Naive thymus-derived CD4-positive, alpha-beta T cell (primary cell): ENCODE results near the gene SH3BP5. TPM values are rescaled to one million over a fixed set of nuclear protein-coding genes. Genes with fewer than 3 reads are reported as not detected.

Experiments
- ATAC-seq: fragments of 150-1000 bp; cut with Tn5 transposase; 2 replicates; pipeline ENCODE4 v1.10.0; 2021; ENCODE audit warnings: mild to moderate bottlenecking, moderate library complexity
- CTCF ChIA-PET: fragments of 350-600 bp; sonication (Branson Sonifier 250); formaldehyde crosslinking; loops from one replicate; lab custom pipeline; 2021; ENCODE audit warnings: antibody characterized with exemption; lab: Charles Lee
- POLR2A ChIA-PET: fragments of 350-600 bp; sonication (Branson Sonifier 250); formaldehyde crosslinking; loops from one replicate; lab custom pipeline; 2021; ENCODE audit warnings: antibody characterized with exemption, inconsistent platforms; lab: Charles Lee
- DNase-seq, 9 donors: peaks; one replicate each; pipeline versions ENCODE4 v3.0.0 to v3.0.0-alpha.2; 2020 to 2022; ENCODE audit warnings: mixed read lengths in 1 of 9
- H3K27ac ChIP-seq: one replicate; pipeline ENCODE4 v1.7.0; 2013; ENCODE audit warnings: mild to moderate bottlenecking, low read depth, low read length, moderate library complexity
- H3K27me3 ChIP-seq, 2 donors: one replicate each; pipeline ENCODE4 v1.7.0; 2013; ENCODE audit warnings: low read length in 2 of 2, mild to moderate bottlenecking in 2 of 2, moderate library complexity in 2 of 2; ENCODE audit not compliant: control insufficient read depth in 2 of 2, insufficient read depth in 2 of 2
- H3K36me3 ChIP-seq, 3 experiments: 1 replicate in 2 of 3; 2 replicates in 1 of 3; pipeline ENCODE4 v1.7.0; 2013; ENCODE audit warnings: low read length in 3 of 3, mild to moderate bottlenecking in 3 of 3, moderate library complexity in 1 of 3; ENCODE audit not compliant: insufficient read depth in 3 of 3, control insufficient read depth in 2 of 3
- H3K4me1 ChIP-seq, 2 donors: one replicate each; pipeline ENCODE4 v1.7.0; 2013; ENCODE audit warnings: low read length in 2 of 2, mild to moderate bottlenecking in 2 of 2, moderate library complexity in 1 of 2; ENCODE audit not compliant: control insufficient read depth in 2 of 2, insufficient read depth in 2 of 2
- H3K4me3 ChIP-seq: 2 replicates; pipeline ENCODE4 v1.7.0; 2013; ENCODE audit warnings: mild to moderate bottlenecking, low read length
- H3K9me3 ChIP-seq, 3 experiments: 1 replicate in 2 of 3; 2 replicates in 1 of 3; pipeline ENCODE4 v1.7.0; 2013; ENCODE audit warnings: low read length in 3 of 3; ENCODE audit not compliant: control insufficient read depth in 2 of 3
- H3K27ac Mint-ChIP-seq, 9 donors: one replicate each; pipeline ENCODE4 v1.8.0; 2020 to 2022; ENCODE audit warnings: mixed read lengths in 9 of 9, mild to moderate bottlenecking in 8 of 9, moderate library complexity in 5 of 9, inconsistent platforms in 2 of 9
- H3K27me3 Mint-ChIP-seq, 5 donors: one replicate each; pipeline ENCODE4 v1.8.0; 2021 to 2022; ENCODE audit warnings: mixed read lengths in 5 of 5, mild to moderate bottlenecking in 1 of 5
- H3K36me3 Mint-ChIP-seq, 5 donors: one replicate each; pipeline ENCODE4 v1.8.0; 2020 to 2022; ENCODE audit warnings: mixed read lengths in 5 of 5, mild to moderate bottlenecking in 3 of 5, inconsistent platforms in 1 of 5
- H3K4me1 Mint-ChIP-seq, 7 donors: one replicate each; pipeline ENCODE4 v1.8.0; 2020 to 2022; ENCODE audit warnings: mixed read lengths in 7 of 7, mild to moderate bottlenecking in 3 of 7, inconsistent platforms in 1 of 7
- H3K4me3 Mint-ChIP-seq, 10 donors: one replicate each; pipeline ENCODE4 v1.8.0; 2020 to 2022; ENCODE audit warnings: mild to moderate bottlenecking in 10 of 10, mixed read lengths in 10 of 10, moderate library complexity in 6 of 10, inconsistent platforms in 2 of 10
- H3K9me3 Mint-ChIP-seq, 11 donors: one replicate each; pipeline ENCODE4 v1.8.0; 2020 to 2022; ENCODE audit warnings: mixed read lengths in 11 of 11, mild to moderate bottlenecking in 4 of 11, inconsistent platforms in 1 of 11, moderate library complexity in 1 of 11
- intact Hi-C, 2 donors: fragments of 100-400 bp; cut with micrococcal nuclease; formaldehyde crosslinking; loops; one replicate each; pipeline ENCODE4 v1.15.1; 2023
- polyA plus RNA-seq, 2 donors: library from polyadenylated mRNA; unstranded; fragments of 300-500 nt; fragmentation: Illumina TruSeq; gene quantifications; one replicate each; pipeline ENCODE4 v1.2.3, GENCODE V29; 2021
- total RNA-seq, 6 experiments: library from RNA in 5 of 6; stranded (reverse) in 5 of 6; gene quantifications; 1 replicate in 5 of 6; 2 replicates in 1 of 6; pipeline ENCODE4 v1.2.3 and lab custom pipeline; 2021 to 2026

Gene SH3BP5
- total and polyA plus RNA-seq, 7 experiments from 2014 or later, result 18.5 to 64.7 (median 39.5) TPM

GRCh38 chr3:15276028-15276724, 56.2 kb downstream of the SH3BP5 start:
- H3K4me1 Mint-ChIP-seq, result peaks cover 65 to 97% (median 90%) of the 10 kb centered on the region in 7 donors
- DNase-seq (no peak), ATAC-seq (no peak)
- Histone ChIP-seq H3K27me3 (no peaks in the 10 kb centered on the region), H3K36me3 (no peaks in the 10 kb centered on the region), H3K4me3 (no peak overlapping the region), H3K27ac (no peak overlapping the region), H3K9me3 (no peaks in the 10 kb centered on the region), H3K4me1 (peaks cover 47 to 61% of the 10 kb centered on the region in 2 donors)
- no peaks in the 10 kb centered on the region for H3K9me3 Mint-ChIP-seq
- H3K36me3 Mint-ChIP-seq, result peaks cover 0 to 26% (median 5%) of the 10 kb centered on the region in 5 donors
- ChIA-PET CTCF (interaction anchor here (0.8 to 1.7 kb wide), 4 partner anchors 11 to 57 kb away, joined by 3 to 7 read pairs (median 4); no protein-coding TSS in a partner anchor), POLR2A (interaction anchor here (0.6 to 2.3 kb wide), 8 partner anchors 9 to 57 kb away, joined by 3 to 10 read pairs (median 4); partner anchors contain the start of gene SH3BP5)
- H3K27ac Mint-ChIP-seq, result peak overlapping the region in 4 of 9 donors; percentile 21 to 93 (median 60)
- peak overlapping the region in 2 of 10 donors; percentile 17 to 21 for H3K4me3 Mint-ChIP-seq
- intact Hi-C loops, result no loop called here
- peaks cover 0 to 3% (median 0%) of the 10 kb centered on the region in 5 donors for H3K27me3 Mint-ChIP-seq

GRCh38 chr3:15273227-15273626, 59.2 kb downstream of the SH3BP5 start:
- H3K4me1 Mint-ChIP-seq, result peaks cover 57 to 92% (median 83%) of the 10 kb centered on the region in 7 donors
- no peak for DNase-seq
- Histone ChIP-seq H3K27ac (peak overlapping the region; percentile 77), H3K4me3 (no peak overlapping the region), H3K4me1 (peaks cover 71 to 72% of the 10 kb centered on the region in 2 donors), H3K36me3 (peaks cover 0 to 5% (median 0%) of the 10 kb centered on the region in 3 experiments), H3K9me3 (no peaks in the 10 kb centered on the region), H3K27me3 (no peaks in the 10 kb centered on the region)
- CTCF ChIA-PET, result no interaction called here
- H3K36me3 Mint-ChIP-seq, result peaks cover 0 to 32% (median 4%) of the 10 kb centered on the region in 5 donors
- peaks cover 0 to 3% (median 0%) of the 10 kb centered on the region in 5 donors for H3K27me3 Mint-ChIP-seq
- H3K4me3 Mint-ChIP-seq, result peak overlapping the region in 4 of 10 donors; percentile 5 to 78 (median 22)
- intact Hi-C loops, result no loop called here
- no peak for ATAC-seq
- H3K27ac Mint-ChIP-seq, result peak overlapping the region; percentile 53 to 95 (median 93)
- no peaks in the 10 kb centered on the region for H3K9me3 Mint-ChIP-seq
- POLR2A ChIA-PET, result interaction anchor here (0.9 to 1.1 kb wide), 2 partner anchors 12 to 17 kb away, joined by 3 read pairs; no protein-coding TSS in a partner anchor

- DNase-seq (peak in 1 of 9 donors; percentile 8), ATAC-seq (no peak)
- Histone ChIP-seq H3K27ac (peak overlapping the region; percentile 77), H3K4me3 (no peak overlapping the region), H3K36me3 (peaks cover 0 to 5% (median 0%) of the 10 kb centered on the region in 3 experiments), H3K27me3 (no peaks in the 10 kb centered on the region), H3K4me1 (peaks cover 72 to 77% of the 10 kb centered on the region in 2 donors), H3K9me3 (no peaks in the 10 kb centered on the region)
- Mint-ChIP-seq H3K27ac (peak overlapping the region; percentile 87 to 95 (median 93)), H3K27me3 (peaks cover 0 to 3% (median 0%) of the 10 kb centered on the region in 5 donors), H3K4me1 (peaks cover 62 to 92% (median 84%) of the 10 kb centered on the region in 7 donors), H3K36me3 (peaks cover 0 to 34% (median 5%) of the 10 kb centered on the region in 5 donors), H3K4me3 (peak overlapping the region; percentile 9 to 91 (median 78)), H3K9me3 (no peaks in the 10 kb centered on the region)
- POLR2A ChIA-PET, result interaction anchor here (0.9 to 1.9 kb wide), 4 partner anchors 12 to 78 kb away, joined by 3 to 17 read pairs (median 3); no protein-coding TSS in a partner anchor
- CTCF ChIA-PET, result interaction anchor here (1.1 kb wide), 1 partner anchor 60 kb away, joined by 10 read pairs; the partner anchor contains the start of gene SH3BP5
- intact Hi-C loops, result loop anchor here (1.0 kb wide), 4 partner anchors 20 to 66 kb away; partner anchors contain the start of genes CAPN7 (in 1 of the 2) and SH3BP5 (in 1 of the 2)
These were observed 59.8 kb downstream of the SH3BP5 start for GRCh38 chr3:15272426-15273196.

- H3K4me1 ChIP-seq, result peaks cover 71 to 84% of the 10 kb centered on the region in 2 donors
- intact Hi-C loops, result loop anchor here (1.0 kb wide), 5 partner anchors 20 to 84 kb away; partner anchors contain the start of genes CAPN7 (in 1 of the 2) and SH3BP5 (in 1 of the 2)
- H3K27me3 ChIP-seq, result no peaks in the 10 kb centered on the region
- H3K27ac Mint-ChIP-seq, result peak overlapping the region; percentile 87 to 95 (median 93)
- H3K27ac ChIP-seq, result peak overlapping the region; percentile 77
- ATAC-seq, result peak; percentile 89
- no peaks in the 10 kb centered on the region for H3K9me3 ChIP-seq
- POLR2A ChIA-PET, result interaction anchor here (0.6 to 1.9 kb wide), 7 partner anchors 20 to 96 kb away, joined by 3 to 17 read pairs (median 3); no protein-coding TSS in a partner anchor
- H3K4me3 ChIP-seq, result peak overlapping the region; percentile 3
- peaks cover 0 to 3% (median 0%) of the 10 kb centered on the region in 5 donors for H3K27me3 Mint-ChIP-seq
- CTCF ChIA-PET, result interaction anchor here (0.6 to 1.1 kb wide), 5 partner anchors 19 to 621 kb away, joined by 3 to 10 read pairs (median 5); partner anchors contain the start of gene SH3BP5
- H3K9me3 Mint-ChIP-seq, result no peaks in the 10 kb centered on the region
- H3K36me3 Mint-ChIP-seq, result peaks cover 0 to 34% (median 5%) of the 10 kb centered on the region in 5 donors
- H3K4me3 Mint-ChIP-seq, result peak overlapping the region; percentile 74 to 91 (median 80)
- H3K36me3 ChIP-seq, result peaks cover 0 to 5% (median 5%) of the 10 kb centered on the region in 3 experiments
- H3K4me1 Mint-ChIP-seq, result peaks cover 62 to 91% (median 81%) of the 10 kb centered on the region in 7 donors
- peak; percentile 52 to 93 (median 88) for DNase-seq
These were observed 60.5 kb downstream of the SH3BP5 start for GRCh38 chr3:15271785-15272381.

GRCh38 chr3:15271030-15271429, 61.4 kb downstream of the SH3BP5 start:
- Histone ChIP-seq H3K36me3 (peaks cover 0 to 5% (median 5%) of the 10 kb centered on the region in 3 experiments), H3K27me3 (no peaks in the 10 kb centered on the region), H3K4me1 (peaks cover 70 to 85% of the 10 kb centered on the region in 2 donors), H3K9me3 (no peaks in the 10 kb centered on the region), H3K4me3 (peak overlapping the region; percentile 3), H3K27ac (peak overlapping the region; percentile 77)
- Mint-ChIP-seq H3K36me3 (peaks cover 0 to 35% (median 5%) of the 10 kb centered on the region in 5 donors), H3K9me3 (no peaks in the 10 kb centered on the region), H3K4me3 (peak overlapping the region in 2 of 10 donors; percentile 75 to 82), H3K4me1 (peaks cover 67 to 91% (median 79%) of the 10 kb centered on the region in 7 donors), H3K27ac (peak overlapping the region in 1 of 9 donors; percentile 92), H3K27me3 (peaks cover 0 to 3% (median 0%) of the 10 kb centered on the region in 5 donors)
- CTCF ChIA-PET, result interaction anchor here (0.9 to 7.0 kb wide), 4 partner anchors 20 to 106 kb away, joined by 3 to 139 read pairs (median 4); partner anchors contain the start of gene SH3BP5
- DNase-seq (no peak), ATAC-seq (no peak)
- intact Hi-C loops, result loop anchor here in 1 of 2 donors (1.0 kb wide), 1 partner anchor 85 kb away; no protein-coding TSS in a partner anchor
- POLR2A ChIA-PET, result interaction anchor here (0.5 to 2.8 kb wide), 10 partner anchors 9 to 113 kb away, joined by 3 to 17 read pairs (median 3); no protein-coding TSS in a partner anchor
